ENCODE results near the gene GCN1.

Gene GCN1

DNA sequence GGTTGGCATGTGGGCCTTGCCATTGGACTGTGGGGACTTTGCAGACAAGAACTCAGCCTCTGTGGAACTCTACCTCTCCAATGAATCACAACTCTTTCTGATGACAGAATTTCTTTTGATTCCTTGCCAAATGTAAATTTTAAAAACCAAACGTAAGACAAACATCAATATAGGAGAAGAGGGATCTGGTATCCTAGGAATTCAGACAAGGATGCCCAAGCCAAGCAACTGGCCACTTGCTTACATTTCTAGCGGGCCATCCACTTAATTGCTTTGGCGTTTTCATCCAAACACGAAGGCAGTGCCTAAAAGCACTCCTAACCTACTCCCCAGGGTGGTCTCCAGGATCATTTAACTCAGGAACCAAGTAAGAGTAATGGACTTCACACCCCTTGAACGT lies 54.6 kb downstream of the GCN1 start:
- DNase-seq (ENCODE audit: low spot score), result no peak

DNA sequence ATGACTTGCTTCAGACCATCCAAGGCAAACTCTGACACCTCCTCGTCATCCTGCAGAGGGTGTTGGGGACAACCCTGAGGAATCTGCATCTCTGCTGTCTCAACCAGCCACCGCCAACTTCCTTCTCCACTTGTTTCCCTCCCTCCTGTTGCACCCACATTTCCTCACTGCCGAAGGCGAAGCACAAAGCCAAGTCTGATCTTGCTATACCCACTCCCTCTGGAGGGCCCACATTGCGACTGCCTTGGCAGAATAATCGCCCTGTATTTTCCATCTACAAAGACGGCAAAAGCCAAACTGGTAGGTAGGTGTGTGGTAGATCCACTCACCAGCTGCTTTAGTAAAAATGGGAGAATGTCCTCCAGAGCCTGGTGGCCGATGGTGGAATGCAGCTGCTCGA lies 56.1 kb downstream of the GCN1 start:
- no peak for DNase-seq (ENCODE audit: low spot score)

DNA sequence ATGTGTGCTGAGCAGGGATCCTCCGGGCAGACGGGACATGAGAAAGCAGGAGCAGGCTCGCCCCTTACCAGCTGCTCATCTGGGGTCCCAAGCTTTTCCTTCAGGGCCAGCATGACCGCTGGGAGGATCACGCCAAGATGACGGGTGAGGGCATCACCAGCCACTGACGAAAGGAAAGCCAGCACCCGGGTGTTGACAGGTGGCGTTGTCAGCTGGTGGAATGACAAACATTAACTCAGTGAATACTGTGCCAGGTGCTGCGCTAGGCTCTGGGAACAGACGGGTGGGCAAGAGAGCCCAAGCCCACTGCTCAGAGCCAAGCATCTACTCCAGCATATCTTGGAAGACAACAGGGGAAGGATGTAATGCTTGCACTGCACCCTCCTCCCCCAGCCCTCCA lies 56.7 kb downstream of the GCN1 start:
- no peak for DNase-seq (ENCODE audit: low spot score)

DNA sequence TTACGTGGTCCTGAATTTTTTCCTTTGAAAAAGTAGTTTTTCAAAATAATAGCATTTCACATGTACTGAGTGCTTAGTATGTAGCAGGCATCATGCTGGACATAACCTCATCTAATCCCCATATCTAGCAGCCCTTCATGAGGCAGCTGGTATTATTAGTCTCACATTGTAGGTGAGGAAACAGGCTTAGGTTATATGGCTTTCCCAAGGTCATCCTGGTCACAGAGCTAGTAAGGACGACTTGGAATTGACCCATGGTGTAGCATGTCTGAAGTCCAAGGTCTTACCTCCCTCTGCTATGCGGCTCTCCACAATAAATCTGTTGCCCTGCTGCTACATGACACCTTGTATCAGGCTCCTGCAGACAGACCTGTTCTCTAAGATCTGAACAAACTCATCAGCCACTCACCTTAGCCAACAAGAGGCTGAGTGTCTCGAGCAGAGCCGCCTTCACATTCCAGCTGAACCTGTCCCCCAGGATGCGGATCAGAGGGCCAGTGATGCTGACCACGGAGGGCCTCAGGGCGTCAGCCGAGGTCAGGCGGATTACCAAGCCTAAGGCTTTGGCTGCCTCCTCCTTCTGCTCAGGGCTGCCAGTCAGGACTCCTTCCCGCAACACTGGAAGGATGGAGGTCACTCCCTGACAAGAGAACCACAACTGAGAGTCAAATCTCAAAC lies 58.3 kb downstream of the GCN1 start:
- no peak for DNase-seq (ENCODE audit: low spot score)

DNA sequence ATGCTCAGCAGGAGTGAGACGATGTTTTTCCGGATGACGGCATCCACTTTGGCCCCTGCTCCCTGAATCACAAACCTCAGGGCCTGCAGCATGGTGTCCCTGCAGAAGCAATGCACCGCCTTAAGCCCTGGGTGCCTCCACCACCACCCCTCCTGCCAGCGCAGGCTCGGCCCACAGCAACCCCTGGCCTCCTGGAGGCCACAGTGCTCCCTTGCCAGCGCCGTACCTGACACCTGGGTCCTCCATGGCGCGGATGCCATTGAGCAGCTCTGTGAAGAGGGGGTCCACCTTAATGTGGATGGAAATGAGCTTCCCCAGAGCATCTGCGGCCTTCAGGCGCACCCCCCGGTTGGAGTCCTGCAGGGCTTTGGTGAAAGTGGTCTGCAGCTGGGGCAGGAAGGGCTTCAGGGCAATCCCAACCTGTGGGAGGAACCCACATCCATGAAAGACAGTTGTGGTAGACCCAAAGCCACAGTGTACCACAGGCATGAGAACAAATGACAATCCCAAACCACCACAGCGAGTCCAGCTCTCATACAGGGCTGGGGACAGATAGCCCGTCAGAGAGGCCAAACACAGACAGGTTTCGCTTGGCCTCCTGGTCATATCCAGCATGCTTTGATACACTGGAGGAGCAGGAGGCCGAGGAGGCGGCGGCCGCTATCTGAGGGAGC lies 60.1 kb downstream of the GCN1 start:
- DNase-seq (ENCODE audit: low spot score), result no peak

DNA sequence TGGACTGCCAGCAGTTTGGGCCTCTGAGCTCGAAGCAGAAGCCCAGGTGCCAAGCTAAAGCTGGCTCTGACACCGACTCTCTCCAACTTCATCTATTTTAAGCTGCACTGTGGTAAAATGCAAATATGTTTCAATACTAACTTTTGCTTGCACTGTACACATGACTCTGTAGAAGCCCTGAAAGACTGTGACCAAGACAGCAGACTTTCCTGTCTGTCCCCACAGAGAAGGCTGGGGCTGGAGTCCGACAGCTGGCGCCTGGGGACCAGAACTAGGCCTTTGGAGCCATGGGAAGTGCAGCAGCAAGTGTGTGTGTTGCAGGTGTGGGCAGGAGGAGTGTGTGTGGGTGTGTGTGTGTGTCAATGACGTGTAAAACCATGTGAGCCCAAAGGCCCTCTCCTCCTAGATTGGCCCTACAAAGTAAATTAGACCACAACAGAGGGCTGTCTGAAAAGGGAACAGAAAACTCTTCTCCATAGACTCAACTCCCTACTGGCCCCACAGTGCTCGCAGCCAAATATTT lies 61.6 kb downstream of the GCN1 start:
- DNase-seq (ENCODE audit: low spot score), result no peak

DNA sequence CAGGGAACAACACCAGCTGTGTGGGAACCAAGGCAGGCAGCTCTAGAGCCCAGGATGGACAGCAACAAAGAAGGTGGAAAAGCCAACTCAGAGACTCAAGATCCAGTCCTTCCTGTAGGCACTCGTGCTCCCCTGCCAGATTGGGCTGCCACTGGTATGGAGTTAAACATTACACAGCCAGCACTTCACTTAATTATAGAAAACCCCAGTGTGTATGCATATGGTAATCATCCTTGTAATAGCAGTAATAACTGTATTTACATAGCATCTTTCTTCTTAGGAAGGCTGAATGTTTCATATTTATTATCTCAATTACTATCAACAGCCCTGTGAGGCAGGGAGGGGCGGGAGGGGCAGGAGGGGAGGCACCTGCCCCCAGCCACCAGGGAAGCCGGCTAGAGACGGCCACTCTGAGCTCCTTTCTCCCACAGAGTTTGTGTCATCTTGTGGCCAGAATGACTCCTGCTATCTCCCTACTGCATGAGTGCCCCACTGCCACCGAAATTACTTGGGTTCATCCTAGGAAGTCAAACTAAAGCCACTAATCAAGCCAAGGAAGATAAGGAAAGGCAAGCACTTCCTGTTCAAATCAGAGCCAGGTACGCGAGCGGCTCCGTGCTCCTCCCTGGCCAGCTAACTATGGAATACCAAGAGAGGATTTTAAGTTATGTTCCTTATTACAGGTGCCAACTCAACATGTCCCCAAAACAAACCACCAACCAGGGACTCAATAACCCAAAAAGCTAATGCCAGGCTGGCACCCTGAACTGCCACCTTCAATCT lies 62.3 kb downstream of the GCN1 start:
- DNase-seq (ENCODE audit: low spot score), result no peak

DNA sequence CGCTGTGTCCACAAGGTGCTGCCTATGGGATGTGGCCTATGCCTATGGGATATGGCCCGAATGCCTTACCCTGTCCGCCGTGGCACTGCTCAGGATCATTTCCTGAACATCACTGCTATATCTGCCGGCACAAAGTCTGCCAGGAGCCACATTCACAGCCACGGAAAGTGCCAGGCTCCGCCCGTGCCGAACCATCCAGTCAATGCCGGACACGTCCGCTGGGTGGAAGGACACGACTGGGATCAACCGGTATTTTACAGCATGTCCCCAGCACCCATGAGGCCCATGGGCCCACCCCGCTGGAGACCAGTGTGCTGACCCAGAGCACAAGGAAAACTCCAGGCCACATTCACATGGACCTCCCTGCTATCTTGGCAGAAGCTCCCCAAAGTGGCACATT lies 63.4 kb downstream of the GCN1 start:
- no peak for DNase-seq (ENCODE audit: low spot score)

DNA sequence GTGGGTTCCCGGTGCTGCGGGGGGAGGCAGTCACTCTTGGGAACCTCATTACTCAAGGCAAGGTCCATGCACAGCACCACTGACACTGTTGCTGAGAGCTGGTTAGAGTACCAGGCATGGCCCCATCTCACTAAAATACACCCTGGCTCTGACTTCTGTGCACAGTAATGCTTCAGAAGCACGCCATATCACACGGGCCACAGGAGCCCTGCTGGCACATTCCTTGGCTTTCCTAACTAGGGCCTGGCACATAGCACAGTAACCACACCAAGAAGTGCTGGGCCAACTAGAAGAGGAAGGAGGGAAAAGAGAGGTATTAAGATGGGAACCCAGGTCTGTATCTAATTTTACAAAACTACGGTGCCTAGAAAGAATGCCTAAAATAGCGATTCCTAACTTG lies 64.5 kb downstream of the GCN1 start:
- no peak for DNase-seq (ENCODE audit: low spot score)

DNA sequence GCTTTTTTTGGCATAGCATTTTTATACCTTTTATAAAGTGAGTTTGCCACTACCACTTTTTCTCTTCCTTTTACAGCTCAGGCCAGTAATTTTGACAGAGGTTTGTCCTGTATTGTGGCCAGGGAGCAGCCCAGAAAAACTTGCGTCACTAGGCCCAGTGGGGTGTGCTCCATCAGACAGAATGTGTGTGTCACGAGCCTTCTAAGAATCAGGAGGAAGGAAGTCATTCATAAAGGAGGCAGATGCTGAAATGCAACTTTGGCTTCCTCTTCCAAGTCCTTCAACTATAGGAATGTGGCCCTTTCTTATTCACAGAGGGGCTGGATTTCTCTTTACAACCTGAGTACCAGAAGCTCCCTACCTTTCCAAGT lies 67.9 kb downstream of the GCN1 start:
- DNase-seq (ENCODE audit: low spot score), result no peak

DNA sequence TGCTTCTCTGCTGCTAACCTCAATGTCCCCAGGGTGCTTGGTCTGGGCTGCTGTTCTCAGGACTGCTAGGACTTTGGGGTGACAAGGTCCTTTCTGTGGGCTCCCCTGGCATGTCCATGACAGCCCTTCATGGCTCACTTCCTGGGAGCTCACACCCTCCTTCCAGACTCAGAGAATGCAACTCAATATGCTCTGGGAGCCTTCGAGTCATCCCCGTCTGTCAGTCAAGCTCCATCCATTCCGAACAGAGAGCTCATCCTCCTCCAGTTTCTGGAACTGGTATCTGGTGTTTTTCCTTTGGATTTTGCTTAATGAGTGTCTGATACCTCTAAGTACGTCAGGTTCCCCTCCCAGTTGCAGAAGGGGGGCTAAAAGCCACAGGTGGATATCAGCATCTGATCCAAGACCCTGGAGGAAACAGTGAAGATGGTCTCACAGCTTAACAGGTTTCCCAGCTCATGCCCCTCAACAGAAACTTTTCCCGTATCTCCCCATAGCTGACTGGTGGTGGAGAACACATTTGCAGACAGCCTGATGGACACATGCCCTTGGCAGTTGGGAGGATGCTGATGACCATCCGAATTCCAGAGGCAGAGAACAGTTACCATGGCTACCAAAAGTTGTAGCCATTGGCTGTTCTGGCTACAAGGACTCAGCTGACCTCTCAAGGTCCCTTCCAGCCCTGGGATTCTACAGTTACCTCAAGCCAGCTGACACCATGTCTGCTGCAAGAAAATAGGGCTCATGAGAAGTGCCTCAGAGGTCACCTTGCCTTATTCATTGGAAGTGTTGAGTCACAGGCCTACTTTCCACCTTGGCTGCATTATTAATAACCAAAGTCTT lies 68.5 kb downstream of the GCN1 start:
- no peak for DNase-seq (ENCODE audit: low spot score)

DNA sequence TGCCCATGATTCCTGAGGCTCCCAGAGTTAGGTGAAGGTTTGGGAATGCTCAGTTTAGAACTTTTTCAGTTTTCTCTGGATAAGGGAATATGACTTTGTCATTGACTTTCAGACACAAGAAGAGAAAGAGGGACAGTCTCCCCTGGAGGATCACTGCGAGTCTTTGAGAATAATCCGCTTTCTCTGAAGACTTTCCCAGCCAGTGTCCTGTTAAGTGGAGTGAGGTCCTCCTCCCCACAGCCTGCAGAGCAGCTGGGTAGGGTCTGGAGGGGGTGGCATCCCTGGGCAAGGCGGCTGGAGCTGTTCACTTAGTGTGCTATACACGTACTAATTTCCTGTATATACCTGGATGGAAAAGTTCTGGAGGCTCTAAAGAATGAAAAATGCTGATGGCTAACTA lies 69.5 kb downstream of the GCN1 start:
- DNase-seq (ENCODE audit: low spot score), result no peak

DNA sequence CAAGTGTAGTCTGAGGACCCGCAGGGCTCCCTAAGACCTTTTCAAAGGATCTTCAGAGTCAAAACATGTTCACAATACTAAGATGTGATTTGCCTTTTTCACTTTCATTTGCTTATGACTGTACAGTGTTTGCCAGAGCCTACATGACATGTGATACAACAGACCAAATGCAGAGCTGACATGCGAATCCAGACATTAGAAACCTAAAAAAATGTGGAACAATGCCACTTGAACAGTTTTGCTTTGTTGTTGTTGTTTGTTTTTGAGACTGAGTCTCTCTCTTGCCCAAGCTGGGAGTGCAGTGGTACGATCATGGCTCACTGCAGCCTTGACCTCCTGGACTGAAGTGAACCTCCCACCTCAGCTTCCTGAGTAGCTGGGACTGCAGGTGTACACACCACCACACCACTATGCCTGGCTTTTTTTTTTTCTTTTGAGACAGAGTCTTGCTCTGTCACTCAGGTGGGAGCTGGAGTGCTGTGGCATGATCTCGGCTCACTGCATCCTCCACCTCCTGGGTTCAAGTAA lies 72.7 kb downstream of the GCN1 start:
- DNase-seq (ENCODE audit: low spot score), result no peak

DNA sequence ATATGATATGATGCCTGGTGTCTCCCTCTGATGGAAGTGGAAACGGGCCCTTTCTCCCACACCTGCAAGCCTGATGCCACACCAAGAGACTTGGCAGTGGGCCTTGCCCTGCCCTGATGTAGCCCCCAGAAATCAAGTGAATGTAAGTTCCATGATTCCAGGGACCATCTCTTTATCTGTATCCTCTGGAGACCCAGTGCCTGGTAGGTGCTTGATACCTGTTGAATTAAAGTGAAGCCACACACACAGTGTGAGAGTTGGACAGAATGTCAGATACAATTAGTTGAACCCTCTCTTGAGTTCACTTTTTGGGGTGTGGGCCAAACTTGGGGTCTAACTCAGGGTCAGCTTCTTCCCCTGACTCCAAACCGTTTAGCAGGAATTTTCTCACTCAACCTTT lies 73.2 kb downstream of the GCN1 start:
- no peak for DNase-seq (ENCODE audit: low spot score)

DNA sequence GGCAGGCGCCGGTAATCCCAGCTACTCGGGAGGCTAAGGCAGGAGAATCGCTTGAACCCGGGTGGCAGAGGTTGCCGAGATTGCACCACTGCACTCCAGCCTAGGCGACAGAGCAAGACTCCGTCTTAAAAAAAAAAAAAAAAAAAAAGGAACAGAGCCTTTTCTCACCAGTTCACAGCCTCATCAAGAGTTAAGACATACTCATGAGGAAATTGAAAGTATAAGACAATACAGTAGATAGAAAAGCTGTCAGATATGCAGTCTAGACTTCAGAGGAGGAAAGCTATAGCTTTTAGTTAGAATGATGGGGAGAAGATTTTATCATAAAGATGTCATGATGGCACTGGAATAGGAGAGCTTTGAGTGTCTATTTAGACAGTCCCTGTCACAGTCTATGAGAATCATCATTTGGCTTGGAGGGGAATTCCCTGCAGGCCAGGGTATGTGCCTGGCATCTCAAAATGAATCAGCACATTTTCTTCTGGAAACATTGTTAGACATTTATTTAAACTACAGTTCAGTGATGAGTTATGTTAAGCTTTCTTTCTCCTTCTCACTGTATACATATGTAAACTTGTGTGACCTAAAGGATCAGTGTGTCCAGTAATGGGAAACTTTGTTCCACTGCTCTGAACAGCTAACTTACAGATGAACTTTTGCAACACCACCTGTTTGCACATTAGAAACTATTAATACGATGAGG lies 75.1 kb downstream of the GCN1 start:
- DNase-seq (ENCODE audit: low spot score), result no peak

DNA sequence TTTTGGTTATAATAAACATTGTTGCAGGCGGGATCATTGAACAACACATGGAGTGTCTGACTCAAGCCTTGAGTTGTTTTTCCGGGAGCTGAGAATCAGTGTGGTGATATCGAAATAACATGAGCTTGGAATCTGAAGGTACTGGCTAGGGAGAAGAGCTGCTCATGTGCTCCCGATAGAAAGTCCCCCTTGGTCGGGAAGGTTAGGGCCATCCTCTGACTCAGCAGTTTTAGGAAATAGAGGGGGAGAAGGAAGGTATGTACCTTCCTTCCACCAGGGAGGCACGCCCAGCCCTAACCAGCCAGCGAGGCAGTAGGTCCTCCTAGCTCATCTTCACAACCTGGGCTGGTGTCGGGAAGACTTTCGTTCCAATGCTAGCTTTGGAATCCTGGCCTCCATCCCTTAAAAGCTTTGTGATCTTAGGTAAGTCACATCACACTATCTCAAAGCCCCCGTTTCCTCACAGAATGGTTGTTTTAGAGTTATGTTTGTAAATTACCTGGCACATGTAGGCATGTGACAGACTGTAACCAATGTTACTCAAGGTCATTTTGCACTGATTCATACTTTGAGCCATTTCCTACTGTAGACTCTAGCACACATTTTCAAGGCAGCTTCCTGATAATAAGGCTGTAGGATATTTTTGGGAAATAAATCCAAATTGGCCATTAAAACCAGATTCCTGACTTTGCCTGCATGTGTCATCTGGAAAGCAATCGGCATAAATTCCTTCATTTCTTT lies 76.0 kb downstream of the GCN1 start:
- DNase-seq (ENCODE audit: low spot score), result peak; percentile 61

DNA sequence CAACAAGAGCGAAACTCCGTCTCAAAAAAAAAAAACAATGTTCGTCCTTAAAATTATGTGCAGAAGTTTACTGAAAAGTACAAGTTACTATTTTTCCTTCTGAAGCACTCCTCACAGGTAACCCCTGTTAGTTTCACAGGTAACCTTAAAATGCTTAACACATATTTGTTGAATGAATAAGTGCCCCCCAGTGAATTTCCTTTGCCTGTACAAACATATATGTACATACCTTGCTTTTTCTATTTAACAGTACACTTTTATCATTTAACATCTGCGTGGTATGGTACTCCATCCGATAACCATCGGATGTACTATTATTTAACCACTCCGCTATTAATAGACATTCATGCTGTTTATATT lies 76.6 kb downstream of the GCN1 start:
- no peak for DNase-seq (ENCODE audit: low spot score)

DNA sequence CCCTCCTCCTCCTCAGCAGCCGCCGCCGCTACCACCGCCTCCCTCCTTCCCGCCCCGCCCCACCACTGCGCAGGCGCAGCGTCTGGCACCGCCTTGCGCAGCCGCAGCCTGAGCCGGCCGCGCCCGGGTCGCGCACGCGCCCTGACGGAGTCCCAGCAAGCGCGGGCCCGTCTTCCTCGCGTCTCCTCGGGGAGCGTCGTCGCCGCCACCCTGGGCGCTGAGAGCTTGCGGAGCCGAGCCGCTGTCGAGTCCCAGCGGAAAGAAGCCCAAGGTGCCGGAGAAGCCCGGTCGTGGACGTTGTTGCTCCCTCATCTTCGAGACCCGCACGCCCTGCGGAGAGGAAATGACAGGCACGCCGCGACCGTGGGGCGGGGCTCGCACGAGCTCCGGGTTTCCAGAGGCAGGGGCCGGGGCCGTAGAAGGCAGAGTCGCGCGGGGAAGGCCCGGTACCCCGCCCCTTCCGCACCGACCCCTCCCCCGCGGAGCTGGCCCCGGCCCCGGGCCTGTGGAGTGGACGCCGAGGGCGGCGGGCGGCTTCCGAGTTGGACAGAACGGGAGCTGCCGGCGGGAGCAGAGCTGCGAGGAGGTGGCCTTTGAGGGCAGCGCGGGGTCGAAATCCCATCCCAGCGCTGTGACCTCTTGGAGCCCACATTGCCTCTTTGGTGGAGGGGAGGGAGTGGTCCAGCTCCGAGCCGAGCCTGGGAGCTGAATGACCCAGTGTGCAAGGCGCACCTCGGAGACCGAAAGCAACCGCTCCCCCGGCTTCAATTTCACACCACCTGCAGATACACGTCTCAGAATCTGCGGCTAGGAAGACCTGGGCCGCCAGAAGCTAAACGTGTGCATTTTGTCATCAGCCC lies 77.5 kb downstream of the GCN1 start:
- DNase-seq (ENCODE audit: low spot score), result no peak

DNA sequence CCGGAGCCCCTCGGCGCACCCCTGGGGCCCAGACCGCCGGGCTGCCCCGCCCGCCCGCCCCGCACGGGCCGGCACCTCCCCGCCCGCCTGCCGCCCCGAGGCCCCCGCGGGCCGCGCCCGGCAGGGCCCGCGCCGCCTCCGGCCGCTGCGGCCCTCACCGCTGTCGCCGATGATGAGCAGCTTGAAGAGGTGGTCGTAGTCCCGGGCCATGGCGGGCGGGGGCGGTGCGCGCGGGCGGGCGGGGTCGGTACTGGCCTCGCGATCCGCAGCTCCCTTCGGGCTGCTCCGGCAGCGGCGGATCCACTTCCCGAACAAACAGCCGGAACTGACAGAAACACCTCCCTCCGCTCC lies 78.1 kb downstream of the GCN1 start, which contains the start of gene RAB35:
TSS of gene RAB35 (minus strand) at position 313 of the 351 bp plus-strand sequence. CDS start at position 210, 103 bp downstream.
- DNase-seq (ENCODE audit: low spot score), result peak; percentile 99
